ENCODE data around the gene ANKRD1.

DNA sequence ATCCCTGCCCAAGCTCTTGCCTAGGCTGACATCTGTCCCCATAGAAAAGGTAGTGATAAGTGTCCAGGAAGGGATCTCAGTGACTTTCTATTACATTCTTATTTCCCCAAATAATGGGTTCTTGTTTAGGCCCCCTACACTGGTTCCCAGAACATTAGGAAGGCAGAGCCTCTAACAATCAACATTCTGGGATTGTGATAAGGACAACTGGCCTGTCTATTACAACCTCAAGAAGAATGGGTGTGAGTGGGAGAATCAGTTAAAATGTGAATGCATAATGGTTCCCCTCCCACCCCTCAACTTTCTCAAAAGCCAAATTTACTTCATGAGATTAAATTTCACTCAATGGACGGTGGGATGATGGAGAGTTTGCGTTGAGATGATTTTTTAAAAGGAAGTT is 6.4 kb upstream of the ANKRD1 start:
- TF ChIP-seq EZH2 (IDR thresholded peaks at IDR 0.05) (no peak), POLR2AphosphoS5 (IDR thresholded peaks at IDR 0.05; ENCODE audit: borderline replicate concordance, low read depth, low read length) (no peak)

Data from SK-N-MC (cell line).